Stimulated activated CD4-positive, alpha-beta T cell treated with anti-CD3 and anti-CD28 coated beads, Interleukin-12 subunit alpha, Interleukin-12 subunit beta, amount 100 ng/mL, for 48 hours (primary cell): ENCODE measurements around the gene RERE.
"Not testable (repeated sequence)": the region's sequence is repeated elsewhere in the genome, so short reads cannot be mapped to it uniquely, and the experiment has no call there.

Experiments
- DNase-seq, 3 donors: peaks; one replicate each; pipeline ENCODE4 v3.0.0-alpha.2; 2020; ENCODE audit warnings: low read depth in 2 of 3, low spot score in 1 of 3

RERE gene

DNA sequence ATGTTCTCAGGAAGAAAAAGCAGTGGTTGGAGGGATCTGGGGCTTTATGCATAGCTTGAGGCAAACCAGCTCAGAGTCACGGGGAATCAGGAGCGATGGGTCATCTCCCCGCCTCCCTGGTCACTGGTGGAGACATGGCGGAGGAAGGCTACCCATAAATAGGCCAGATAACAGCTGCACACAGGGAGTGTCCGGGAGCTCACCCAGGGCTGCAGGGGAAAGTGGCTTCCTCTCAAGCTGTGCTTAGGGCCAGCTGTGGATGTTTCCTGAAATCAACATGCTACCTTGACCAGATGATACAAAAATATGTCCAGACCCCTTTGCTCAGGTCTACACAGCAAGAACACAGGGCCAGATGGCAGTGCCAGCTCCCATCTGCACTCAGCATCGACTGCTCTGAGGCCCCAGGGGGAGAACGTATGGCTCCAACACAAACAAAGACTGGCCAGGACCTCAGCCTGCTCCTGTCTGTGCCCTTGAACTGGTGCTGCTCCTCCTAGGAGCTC, 27.1 kb upstream of the RERE start:
- DNase-seq: no peak

DNA sequence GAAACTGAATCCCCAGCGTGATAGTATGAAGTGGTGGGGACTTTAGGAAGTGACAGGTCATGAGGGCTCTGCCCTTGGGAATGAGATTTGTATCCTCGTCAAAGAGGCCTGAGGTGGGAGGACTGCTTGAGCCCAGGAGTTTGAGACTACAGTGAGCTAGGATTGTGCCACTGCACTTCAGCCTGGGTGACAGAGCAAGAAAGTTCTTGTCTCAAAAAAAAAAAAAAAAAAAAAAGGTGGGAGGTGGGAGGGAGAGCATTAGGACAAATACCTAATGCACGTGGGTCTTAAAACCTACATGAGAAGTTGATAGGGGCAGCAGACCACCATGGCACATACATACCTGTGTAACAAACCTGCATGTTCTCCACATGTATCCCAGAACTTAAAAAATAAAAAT, 24.0 kb upstream of the RERE start:
- DNase-seq: no peak

DNA sequence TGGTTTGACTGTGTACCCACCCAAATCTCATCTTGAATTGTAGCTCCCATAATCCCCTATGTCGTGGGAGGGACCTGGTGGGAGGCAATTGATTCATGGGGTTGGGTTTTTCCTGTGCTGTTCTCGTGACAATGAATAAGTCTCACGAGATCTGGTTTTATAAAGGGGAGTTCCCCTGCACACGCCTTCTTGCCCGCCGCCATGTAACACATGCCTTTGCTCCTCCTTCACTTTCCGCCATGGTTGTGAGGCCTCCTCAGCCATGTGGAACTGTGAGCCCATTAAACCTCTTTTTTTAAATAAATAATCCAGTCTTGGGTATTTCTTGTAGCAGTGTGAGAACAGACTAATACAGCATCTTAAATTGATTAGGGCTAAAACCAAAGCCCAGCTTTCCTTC, 22.6 kb upstream of the RERE start:
- no peak for DNase-seq

DNA sequence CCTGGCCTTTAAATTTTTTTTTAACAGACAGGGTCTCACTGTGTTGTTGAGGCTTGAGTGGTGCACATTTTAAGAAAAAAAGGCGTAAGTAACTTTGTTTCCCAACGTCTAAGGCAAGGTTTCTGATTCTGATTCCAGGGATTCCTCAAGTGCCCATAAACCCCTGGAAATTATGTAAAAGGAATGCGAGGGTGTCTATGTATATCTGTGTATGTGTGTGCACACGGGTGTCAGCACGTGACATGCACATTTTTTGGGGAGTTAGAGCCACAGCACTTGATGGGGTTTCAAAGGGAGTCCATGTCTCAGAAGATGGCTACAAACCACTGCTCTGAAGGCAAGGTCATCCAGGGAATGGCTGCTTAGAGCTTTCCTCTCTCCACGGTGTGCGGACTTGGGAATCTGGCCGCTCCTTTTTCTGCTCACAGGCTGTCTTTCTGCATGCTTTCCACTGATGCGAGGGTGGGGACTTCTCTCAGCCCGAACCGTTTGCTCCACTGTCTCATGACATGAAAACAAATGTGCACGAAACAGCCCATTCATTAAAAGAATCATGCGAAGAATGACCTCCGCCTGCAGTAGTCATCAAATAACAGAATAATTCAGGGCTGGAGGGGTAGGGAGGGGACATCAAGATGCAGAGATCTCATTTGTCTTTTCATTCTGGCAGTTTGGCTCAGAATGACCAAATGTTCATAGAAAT, 18.7 kb upstream of the RERE start:
- DNase-seq: no peak

DNA sequence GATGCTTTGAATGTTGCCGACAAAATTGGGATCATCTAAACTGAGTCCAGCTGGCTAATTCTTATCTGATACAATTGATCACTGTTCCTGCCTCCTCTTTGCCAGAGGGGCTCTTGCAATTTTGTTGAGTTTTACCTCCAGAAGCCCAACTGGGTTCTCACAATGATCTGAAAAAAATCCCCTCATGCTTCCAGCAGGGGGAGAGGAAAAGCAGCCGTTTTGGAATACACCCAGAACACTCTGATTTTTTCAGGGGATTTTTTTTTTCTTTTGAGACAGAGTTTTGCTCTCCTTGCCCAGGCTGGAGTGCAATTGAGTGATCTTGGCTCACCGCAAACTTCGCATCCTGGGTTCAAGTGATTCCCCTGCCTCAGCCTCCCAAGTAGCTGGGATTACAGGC, 13.9 kb upstream of the RERE start:
- no peak for DNase-seq

DNA sequence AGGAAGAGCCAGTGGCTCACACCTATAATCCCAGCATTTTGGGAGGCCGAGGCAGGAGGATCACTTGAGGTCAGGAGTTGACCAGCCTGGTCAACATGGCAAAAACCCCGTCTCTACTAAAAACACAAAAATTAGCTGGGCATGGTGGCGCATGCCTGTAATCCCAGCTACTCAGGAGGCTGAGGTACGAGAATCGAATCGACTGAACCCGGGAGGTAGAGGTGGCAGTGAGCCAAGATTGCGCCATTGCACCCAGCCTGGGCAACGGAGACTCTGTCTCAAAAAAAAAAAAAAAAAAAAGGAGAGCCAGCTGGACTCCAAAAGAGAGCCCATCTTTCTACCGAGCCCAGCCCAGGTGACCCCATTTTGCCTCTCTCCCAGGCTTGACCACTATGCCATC, 13.3 kb upstream of the RERE start:
- DNase-seq: not testable (repeated sequence)

DNA sequence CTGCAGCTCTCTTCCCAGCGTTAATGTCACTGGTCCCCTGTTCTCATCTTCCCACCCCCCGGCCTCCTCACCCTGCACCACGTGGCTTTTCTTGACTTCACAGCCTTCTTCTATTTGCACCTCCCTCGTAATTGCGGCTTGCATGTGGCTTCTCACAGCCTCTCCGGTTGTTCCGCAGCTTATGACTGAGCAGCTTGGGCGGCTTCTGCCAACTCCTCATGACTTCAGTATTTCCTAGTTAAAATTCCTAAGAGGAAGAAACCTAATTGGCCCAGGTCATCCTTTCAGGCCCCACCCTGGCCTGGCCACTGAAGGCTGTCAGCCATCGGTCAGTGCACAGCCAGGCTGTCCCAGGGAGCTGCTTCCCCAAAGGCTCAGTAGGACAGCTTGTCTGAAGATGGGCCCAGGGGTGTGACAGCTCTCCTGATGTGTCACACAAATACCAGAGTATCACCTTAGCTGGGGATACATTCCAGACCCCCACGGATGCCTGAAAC, 8.6 kb upstream of the RERE start:
- no peak for DNase-seq

DNA sequence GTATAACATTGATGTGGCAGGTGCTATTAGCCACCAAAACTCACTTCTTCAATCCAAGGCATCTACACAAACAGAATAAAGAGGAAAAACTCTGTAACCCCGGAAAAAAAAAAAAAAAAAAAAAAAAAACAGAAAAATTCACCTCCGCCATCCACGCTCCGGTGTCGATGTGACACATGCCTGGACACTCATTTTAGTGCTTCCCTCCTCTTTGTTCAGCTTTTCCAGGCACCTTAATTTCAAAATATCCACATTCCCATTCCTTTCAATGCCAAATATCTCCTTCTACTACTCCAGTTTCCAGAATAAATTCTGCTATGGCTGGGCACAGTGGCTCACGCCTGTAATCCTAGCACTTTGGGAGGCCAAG, 5.8 kb upstream of the RERE start:
- no peak for DNase-seq

DNA sequence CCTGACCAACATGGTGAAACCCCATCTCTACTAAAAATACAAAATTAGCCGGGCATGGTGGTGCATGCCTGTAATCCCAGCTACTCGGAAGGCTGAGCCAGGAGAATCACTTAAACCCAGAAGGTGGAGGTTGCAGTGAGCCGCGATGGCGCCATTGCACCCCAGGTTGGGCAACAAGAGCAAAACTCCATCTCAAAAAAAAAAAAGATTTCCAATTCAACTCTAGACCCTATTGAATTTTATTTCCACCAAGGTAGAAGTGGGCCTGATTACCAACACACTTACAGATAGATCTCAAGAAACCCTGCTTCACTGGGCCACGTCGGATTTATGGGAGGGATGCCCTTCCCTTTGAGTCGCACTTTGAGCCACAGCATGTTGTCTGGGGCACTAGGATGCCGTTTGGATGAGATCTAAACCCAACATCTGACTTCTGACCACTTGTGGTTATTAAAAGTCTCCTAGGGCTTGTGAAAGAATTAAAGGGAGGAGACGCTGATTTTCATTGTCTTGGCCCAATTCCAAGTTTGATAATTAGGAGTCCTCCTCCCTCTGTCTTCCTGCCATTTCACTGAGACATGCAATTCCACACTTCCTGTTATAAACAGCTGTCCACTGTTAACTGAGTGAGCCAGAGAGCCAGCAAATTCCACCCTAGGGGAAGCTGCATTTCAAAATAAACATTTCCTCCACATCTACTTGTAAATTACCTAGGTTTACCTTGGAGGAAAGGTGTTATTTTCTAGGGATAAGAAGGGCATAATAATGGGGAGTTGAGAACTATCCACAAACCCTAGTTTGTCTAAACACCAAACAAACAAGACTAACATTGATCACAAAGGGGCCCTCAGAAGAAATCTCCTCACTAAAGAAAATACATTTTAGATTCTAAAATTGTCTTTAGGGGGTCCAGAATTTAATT, 5.2 kb upstream of the RERE start:
- DNase-seq: no peak

DNA sequence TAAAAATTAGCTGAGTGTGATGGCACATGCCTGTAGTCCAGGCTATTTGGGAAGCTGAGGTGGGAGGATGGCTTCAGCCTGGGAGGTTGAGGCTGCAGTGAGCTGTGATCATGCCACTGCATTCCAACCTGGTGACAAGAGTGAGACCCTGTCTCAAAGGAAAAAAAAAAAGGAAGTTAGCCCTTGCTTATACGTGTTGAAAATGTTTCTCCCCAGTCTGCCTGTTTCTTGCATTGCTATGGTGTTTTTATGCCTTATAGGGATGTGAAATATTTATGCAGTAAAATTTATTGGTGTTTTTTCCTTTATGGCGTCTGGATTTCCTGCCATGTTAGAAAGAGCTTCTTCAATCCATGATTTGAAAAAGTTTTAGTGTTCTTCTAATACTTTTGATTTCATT, 3.6 kb upstream of the RERE start:
- DNase-seq: no peak

DNA sequence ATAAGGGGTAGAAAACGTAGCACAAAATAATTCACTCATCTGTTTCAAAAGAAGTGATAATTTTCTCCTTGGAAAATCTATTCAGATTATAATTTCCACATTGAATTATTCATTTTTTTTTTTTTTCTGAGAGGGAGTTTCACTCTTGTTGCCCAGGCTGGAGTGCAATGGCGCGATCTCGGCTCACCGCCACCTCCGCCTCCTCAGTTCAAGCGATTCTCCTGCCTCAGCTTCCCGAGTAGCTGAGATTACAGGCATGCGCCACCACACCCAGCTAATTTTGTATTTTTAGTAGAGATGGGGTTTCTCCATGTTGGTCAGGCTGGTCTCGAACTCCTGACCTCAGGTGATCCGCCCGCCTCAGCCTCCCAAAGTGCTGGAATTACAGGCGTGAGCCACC, 1.3 kb upstream of the RERE start:
- DNase-seq: not testable (repeated sequence)

DNA sequence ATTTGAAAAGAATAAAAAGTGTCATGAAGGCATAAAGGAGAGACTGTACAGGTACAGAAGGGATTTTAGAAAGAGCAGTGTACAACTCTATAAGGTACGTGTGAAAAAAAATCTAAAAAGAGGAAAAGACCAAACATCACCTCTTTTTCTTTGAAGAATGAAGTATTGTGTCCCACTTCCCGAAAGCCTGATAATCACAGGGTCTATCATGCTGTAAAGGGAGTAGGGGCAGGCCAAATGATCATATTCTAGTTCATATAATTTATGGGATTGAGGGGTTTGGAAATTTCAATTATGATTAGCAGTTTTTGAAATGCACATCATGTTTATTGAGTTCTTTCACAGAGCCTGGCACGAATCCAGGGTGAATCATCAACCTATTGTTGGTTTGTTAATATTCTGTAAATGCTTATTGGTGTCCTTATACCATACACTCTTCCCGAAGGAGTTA, 910 bp upstream of the RERE start:
- DNase-seq: no peak

DNA sequence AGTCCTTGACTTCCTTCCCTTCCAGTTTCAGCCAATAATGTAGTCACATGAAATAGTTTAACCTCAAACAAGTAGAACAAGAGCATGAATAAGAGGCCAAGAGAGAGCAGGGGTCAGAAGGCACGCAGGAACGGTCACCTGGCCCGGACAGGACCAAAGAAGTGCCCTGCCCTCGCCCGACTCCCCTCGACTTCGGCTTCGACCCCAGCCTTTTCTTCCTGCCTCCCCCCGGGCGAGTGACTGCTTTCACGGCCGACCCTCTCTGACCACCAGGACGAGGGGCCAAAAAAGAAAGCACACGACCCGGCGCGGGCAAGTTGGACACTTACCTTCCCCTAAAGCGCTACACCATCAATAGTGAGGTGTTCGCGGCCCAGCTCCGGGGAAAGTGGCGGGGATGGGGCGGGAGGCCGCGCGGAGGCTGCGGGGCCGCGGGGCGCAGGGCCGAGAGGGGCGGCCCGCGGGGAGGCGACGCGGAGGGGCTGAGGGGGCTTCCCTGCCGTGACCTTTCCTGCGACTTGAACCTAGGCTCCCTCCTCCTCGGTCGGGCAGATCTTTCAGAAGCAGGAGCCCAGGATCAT, 519 bp downstream of the RERE start:
- DNase-seq: no peak

DNA sequence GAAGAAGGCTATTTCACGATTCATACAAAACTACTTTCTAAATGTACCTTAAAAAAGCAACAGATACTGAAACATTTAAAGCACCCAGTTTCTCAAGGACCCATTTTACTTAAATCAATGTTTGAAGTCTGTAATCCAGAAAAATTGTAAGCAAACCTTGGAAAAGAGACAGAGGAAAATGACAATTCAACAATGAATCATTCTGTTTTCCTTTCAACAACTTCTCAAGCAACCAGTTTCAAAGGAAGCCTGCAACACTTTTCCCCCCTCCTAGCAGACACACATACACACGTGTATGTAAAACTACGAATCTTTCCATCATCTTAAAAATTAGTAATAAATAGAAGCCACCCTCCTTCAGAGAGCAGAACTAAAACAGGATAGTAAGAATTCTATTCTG, 1.2 kb downstream of the RERE start:
- no peak for DNase-seq

DNA sequence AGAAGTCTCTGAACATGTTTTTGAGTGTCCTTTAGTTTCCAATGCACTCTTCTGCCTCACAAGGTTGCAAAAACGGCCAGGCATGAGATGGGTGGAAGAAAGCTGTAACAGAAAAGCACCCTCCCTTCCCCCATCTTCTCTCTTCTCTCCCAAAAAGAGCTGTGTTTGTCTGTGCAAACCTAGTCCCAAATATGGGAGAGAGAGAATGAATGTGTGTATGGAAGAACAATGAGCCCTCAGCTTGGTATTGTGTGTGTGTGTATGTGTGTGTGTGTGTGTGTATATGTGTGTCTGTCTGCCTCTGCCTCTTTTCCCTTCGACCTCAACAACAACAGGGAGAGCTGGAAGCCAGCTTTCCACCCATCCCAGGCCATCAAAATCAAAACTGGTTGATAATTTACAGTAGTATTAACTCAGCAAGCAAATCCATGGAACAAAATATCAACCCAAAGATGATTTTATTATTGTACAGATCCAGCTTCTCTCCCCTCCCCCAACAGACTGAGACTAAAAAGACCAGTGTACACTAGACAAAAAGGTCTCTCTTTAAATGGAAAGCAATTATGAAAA, 1.8 kb downstream of the RERE start:
- no peak for DNase-seq

DNA sequence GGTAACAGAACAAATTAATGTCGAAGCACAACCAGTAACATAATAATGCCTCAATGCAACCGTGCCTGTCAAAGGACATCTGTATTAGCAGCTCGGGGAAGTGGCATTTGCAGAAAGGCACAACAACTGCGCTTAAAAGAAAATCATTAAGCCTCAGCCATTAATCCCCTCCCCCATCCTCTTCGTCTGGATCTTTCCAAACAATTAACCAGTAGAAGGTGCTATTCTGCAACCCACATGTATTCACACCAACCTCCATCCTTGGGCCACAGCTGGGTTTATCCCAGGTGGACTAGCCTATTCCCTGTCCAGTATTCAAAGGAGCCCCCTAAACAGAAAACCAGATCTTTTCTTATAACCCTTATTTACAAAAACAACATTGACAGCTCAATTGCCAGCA, 2.6 kb downstream of the RERE start:
- no peak for DNase-seq

DNA sequence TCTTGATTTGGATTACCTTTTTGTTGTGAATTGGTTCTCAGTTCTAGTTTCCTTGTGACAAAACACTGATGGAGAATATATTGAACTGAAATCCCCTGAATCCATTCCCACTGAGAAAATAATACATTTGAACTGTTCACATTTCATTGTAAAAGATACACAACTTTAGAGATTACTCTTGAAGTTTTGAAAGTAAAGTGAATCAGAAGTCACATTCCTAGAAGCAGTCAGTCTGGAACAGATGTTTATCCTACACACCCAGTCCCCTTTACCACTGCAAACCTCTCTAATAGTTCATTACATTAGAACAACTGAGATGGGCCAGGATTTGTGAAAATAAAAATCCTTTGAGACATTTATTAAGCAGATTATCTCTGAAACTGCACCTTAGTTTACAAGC, 3.4 kb downstream of the RERE start:
- no peak for DNase-seq

DNA sequence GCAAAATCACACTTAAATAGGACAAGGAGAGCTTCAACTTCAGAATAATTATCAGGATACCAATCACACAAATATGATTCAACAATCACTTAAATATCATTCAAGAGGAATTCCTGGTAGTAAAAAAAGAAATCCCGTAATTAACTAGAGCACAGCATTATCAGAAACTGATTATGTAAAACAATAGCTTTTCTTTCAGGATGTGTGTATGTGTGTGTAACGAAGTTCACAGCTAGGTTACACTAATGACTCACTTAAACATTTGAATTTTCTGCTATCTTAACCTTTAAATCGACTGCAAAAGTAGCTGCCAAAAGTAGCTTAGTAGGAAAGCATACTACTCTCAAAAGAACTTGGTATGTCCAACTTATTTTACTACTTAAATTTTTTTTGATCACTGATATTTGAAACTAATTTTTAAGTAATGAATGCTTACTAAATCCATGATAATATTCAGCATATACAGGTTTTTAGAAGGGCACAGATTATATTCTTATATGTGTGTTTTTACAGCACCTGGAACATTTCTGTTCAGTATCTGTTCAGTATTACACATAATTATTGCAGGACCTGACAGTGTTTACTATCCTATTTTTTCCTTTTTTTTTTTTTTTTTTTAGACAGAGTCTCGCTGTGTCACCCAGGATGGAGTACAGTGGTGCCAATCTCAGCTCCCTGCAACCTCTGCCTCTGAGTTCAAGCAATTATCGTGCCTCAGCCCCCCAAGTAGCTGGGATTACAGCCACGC, 4.2 kb downstream of the RERE start:
- no peak for DNase-seq

DNA sequence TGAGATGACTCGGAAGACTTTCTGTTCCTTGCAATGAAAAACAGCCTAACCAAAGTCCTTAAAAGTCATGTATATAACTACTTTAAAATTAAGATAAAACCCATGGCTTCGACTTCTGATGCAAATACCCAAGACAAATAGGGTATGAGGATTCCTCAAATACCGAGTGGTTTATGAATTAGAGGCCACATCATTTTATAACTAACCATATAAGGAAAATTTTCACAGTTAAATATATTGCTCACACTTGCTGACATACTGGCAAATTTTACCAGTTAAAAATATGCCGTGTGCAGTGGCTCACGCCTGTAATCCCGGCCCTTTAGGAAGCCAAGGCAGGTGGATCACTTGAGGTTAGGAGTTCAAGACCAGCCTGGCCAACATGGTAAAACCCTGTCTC, 5.4 kb downstream of the RERE start:
- no peak for DNase-seq

DNA sequence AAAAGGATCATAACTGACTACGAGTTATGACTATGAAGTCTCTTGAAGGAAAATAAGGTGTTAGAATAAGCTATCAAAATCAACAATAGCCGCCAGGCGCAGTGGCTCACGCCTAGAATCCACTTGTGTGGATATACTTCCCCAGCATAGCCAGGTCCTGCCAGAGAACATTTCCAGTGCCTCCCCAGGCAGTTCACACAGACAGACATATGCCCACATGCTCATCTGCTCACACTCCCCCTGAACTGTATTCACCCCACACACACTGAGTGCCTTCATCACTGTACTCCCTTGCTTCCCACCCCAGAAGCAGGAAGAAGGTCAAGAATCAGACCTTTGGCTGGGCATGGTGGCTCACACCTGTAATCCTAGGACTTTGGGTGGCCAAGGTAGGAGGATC, 6.5 kb downstream of the RERE start:
- no peak for DNase-seq

DNA sequence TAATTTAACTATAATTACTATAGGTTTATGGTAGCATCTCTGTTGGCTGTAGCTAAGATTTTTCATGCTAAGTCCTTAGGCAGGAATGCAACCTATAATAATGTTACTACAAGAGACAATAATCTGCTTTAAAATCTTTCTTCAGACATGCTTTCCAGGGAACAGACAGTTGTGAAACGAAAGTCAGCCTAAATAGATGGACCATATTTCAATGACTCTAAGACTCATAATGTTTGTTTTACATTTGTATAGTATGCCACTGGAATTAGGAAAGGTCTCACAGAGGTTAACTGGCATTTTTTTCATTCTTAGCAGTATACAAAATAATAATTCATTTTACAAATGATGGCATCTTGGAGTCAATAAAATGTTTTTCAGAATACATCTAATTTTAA, 8.1 kb downstream of the RERE start:
- no peak for DNase-seq
